Left renal cortex interstitium (tissue), 4 donors: ENCODE data around the gene OR1J4. TPM values are rescaled to one million over a fixed set of nuclear protein-coding genes. Genes with fewer than 3 reads are reported as not detected.

Experiments
- DNase-seq, 4 donors: peaks; one replicate each; pipeline ENCODE4 v3.0.0-alpha.2; 2013; ENCODE audit warnings: low read depth in 4 of 4, low spot score in 2 of 4, missing footprints in 1 of 4
- polyA plus RNA-seq, 4 donors: library from polyadenylated mRNA; unstranded; fragments of 120-200 nt; gene quantifications; one replicate each; pipeline ENCODE4 v1.2.1, GENCODE V29; 2013; ENCODE audit not compliant: insufficient read length in 4 of 4

The OR1J4 gene
- polyA plus RNA-seq, 4 donors = not detected

DNA sequence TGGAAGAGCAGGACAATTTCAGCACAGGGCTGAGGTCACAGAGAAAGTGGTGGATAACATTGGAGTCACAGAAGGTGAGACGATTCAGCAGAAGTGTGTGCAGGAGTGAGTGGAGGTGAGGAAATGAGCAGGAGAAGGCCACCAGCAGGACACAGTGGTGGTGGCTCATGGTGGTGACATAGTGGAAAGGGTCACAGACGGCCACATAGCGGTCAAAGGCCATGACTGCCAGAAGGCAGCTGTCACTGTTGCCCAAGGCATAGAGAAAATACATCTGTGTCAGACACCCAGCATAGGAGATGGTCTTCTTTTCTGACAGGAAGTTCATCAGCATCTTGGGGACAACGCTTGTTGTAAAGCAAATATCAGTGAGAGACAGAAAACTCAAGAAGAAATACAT, 49.0 kb downstream of the OR1J4 start:
- DNase-seq = no peak

Other genes with a start within 250 kb of the OR1J4 start
- 1 to 10 TPM; 5.2 to 7.2 (median 5.6) TPM for gene PTGS1, start 148.1 kb upstream of the OR1J4 start, polyA plus RNA-seq
- gene OR1J1, start 41.2 kb upstream of the OR1J4 start, polyA plus RNA-seq = not detected
- not detected for gene OR1J2, start 8.3 kb upstream of the OR1J4 start, polyA plus RNA-seq
- gene OR1N1, start 8.2 kb downstream of the OR1J4 start, polyA plus RNA-seq = not detected
- not detected for gene OR1N2, start 34.0 kb downstream of the OR1J4 start, polyA plus RNA-seq
- under 1 TPM; 0.08 to 0.22 (median 0.15) TPM for gene OR1L8, start 64.2 kb downstream of the OR1J4 start, polyA plus RNA-seq
- not detected for gene OR1Q1, start 95.6 kb downstream of the OR1J4 start, polyA plus RNA-seq
- not detected for gene OR1B1, start 138.5 kb downstream of the OR1J4 start, polyA plus RNA-seq
- not detected for gene OR1L1, start 142.6 kb downstream of the OR1J4 start, polyA plus RNA-seq
- gene OR1L3, start 156.0 kb downstream of the OR1J4 start, polyA plus RNA-seq = not detected
- gene OR1L4, start 204.8 kb downstream of the OR1J4 start, polyA plus RNA-seq = not detected
- gene OR1L6, start 223.2 kb downstream of the OR1J4 start, polyA plus RNA-seq = not detected